ENCODE results near the gene CACNA2D2.

The CACNA2D2 gene

DNA sequence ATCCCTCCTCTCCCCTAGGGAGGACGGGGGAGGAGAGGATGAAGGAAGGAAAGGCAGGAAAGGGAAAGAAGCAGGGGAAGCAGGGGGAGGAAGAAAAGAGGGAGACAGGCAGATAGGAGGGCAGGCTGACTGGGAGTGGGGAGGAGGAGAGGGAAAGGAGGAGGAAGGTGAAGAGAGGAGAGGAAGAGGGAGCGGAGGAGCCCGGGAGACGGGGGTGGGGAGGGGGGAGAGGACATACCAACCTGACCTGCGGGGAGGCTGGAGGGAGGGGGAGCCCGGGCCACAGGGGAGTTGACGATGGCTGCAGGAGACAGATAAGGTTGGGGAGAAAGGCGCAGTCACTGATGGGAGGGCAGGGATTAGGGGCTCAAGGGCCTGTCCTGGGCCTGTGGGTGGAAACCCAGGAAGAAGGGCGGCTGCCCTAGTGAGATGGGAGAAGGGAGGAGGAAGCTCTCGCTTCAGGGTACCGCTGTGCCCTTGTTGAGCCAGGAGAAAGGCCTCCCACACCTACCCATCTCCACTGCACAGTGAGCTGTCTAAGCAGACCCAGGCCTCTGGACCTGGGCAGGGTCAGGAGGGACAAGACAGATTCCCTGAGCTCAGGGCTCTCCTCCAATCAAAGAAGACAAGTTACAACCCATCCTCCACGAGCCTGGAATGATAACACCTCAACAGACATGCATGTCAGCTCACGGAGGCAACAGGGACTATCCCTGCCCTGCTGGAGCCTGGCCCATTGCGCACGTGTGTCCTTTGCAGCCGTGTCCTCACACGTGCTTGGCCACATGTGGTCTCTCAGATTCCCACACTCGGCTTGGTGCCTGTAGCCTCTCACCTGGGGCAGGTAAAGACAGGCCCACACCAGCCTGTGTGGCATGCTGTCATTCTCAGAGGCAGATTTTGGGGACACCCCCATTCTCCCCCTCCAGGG lies 36.2 kb upstream of the CACNA2D2 start:
- Histone ChIP-seq H3K27ac (ENCODE audit: low read depth, low read length) (no peak overlapping the region), H3K4me3 (ENCODE audit: low read depth in 1 of 5, low read length in 5 of 5) (no peak overlapping the region), H3K36me3 (ENCODE audit: control insufficient read depth in 5 of 5, insufficient read depth in 5 of 5, low read length in 5 of 5) (no peaks in the 10 kb centered on the region), H3K9ac (ENCODE audit: low read length in 5 of 5) (no peak overlapping the region), H3K9me3 (ENCODE audit: control insufficient read depth in 5 of 5, low read length in 5 of 5) (no peaks in the 10 kb centered on the region), H3K4me1 (ENCODE audit: control insufficient read depth in 5 of 5, insufficient read depth in 5 of 5, low read length in 5 of 5) (no peaks in the 10 kb centered on the region), H3K27me3 (ENCODE audit: control insufficient read depth in 5 of 5, insufficient read depth in 4 of 5, low read length in 5 of 5) (peaks cover 5 to 15% (median 9%) of the 10 kb centered on the region in 5 donors)

DNA sequence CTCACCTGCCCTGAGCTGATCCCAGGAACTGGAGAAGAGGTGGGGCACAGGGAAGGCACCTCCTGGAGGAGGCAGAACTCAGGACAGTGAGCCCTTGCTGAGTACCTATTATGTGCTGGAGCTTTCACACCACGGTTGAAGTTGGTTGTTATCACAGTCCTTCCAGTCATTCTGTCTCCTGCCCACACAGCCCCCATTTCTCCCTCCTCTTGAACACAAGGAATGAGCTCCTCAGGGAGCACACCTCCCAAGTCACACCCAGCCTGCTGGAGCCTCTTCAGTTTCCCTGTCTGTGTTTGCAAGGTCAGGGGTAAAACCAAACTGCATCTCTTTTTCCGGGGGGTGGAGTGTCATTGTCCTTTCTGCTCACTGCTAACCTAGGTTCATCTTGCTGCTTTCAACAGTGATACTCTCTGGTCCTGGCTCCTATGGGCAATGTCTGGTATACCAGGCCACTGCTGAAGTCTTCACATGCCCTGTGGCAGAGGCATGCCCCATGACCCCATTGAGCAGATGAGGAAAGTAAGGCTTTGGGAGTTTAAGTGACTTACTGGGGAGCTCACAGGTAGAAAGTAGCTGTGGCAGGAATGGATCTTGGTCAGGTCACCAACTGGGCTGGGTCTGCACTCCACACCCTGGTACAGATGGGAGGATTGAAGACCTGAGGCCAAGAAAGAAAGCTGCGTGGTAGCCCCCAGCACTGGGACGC lies 34.1 kb upstream of the CACNA2D2 start:
- Histone ChIP-seq H3K27ac (ENCODE audit: low read depth, low read length) (no peak overlapping the region), H3K9ac (ENCODE audit: low read length in 5 of 5) (no peak overlapping the region), H3K27me3 (ENCODE audit: control insufficient read depth in 5 of 5, insufficient read depth in 4 of 5, low read length in 5 of 5) (peaks cover 6 to 15% (median 9%) of the 10 kb centered on the region in 5 donors), H3K4me1 (ENCODE audit: control insufficient read depth in 5 of 5, insufficient read depth in 5 of 5, low read length in 5 of 5) (no peaks in the 10 kb centered on the region), H3K36me3 (ENCODE audit: control insufficient read depth in 5 of 5, insufficient read depth in 5 of 5, low read length in 5 of 5) (no peaks in the 10 kb centered on the region), H3K4me3 (ENCODE audit: low read depth in 1 of 5, low read length in 5 of 5) (no peak overlapping the region), H3K9me3 (ENCODE audit: control insufficient read depth in 5 of 5, low read length in 5 of 5) (no peaks in the 10 kb centered on the region)

- Histone ChIP-seq H3K4me3 (ENCODE audit: low read depth in 1 of 5, low read length in 5 of 5) (no peak overlapping the region), H3K36me3 (ENCODE audit: control insufficient read depth in 5 of 5, insufficient read depth in 5 of 5, low read length in 5 of 5) (no peaks in the 10 kb centered on the region), H3K4me1 (ENCODE audit: control insufficient read depth in 5 of 5, insufficient read depth in 5 of 5, low read length in 5 of 5) (no peaks in the 10 kb centered on the region), H3K27ac (ENCODE audit: low read depth, low read length) (no peak overlapping the region), H3K27me3 (ENCODE audit: control insufficient read depth in 5 of 5, insufficient read depth in 4 of 5, low read length in 5 of 5) (peaks cover 6 to 15% (median 9%) of the 10 kb centered on the region in 5 donors), H3K9me3 (ENCODE audit: control insufficient read depth in 5 of 5, low read length in 5 of 5) (no peaks in the 10 kb centered on the region), H3K9ac (ENCODE audit: low read length in 5 of 5) (no peak overlapping the region)
Measured at GRCh38 chr3:50536471-50537180, 33.2 kb upstream of the CACNA2D2 start.

GRCh38 chr3:50534681-50535330 lies 31.4 kb upstream of the CACNA2D2 start:
- H3K27ac ChIP-seq (ENCODE audit: low read depth, low read length): no peak overlapping the region
- H3K9me3 ChIP-seq (ENCODE audit: control insufficient read depth in 5 of 5, low read length in 5 of 5): no peaks in the 10 kb centered on the region
- H3K27me3 ChIP-seq (ENCODE audit: control insufficient read depth in 5 of 5, insufficient read depth in 4 of 5, low read length in 5 of 5): peaks cover 7 to 23% (median 10%) of the 10 kb centered on the region in 5 donors
- H3K4me1 ChIP-seq (ENCODE audit: control insufficient read depth in 5 of 5, insufficient read depth in 5 of 5, low read length in 5 of 5): no peaks in the 10 kb centered on the region
- no peak overlapping the region for H3K4me3 ChIP-seq (ENCODE audit: low read depth in 1 of 5, low read length in 5 of 5)
- no peak overlapping the region for H3K9ac ChIP-seq (ENCODE audit: low read length in 5 of 5)
- H3K36me3 ChIP-seq (ENCODE audit: control insufficient read depth in 5 of 5, insufficient read depth in 5 of 5, low read length in 5 of 5): no peaks in the 10 kb centered on the region

GRCh38 chr3:50533807-50534461 lies 30.5 kb upstream of the CACNA2D2 start:
- Histone ChIP-seq H3K9me3 (ENCODE audit: control insufficient read depth in 5 of 5, low read length in 5 of 5) (no peaks in the 10 kb centered on the region), H3K4me1 (ENCODE audit: control insufficient read depth in 5 of 5, insufficient read depth in 5 of 5, low read length in 5 of 5) (no peaks in the 10 kb centered on the region), H3K4me3 (ENCODE audit: low read depth in 1 of 5, low read length in 5 of 5) (no peak overlapping the region), H3K36me3 (ENCODE audit: control insufficient read depth in 5 of 5, insufficient read depth in 5 of 5, low read length in 5 of 5) (no peaks in the 10 kb centered on the region), H3K27me3 (ENCODE audit: control insufficient read depth in 5 of 5, insufficient read depth in 4 of 5, low read length in 5 of 5) (peaks cover 12 to 29% (median 14%) of the 10 kb centered on the region in 5 donors), H3K9ac (ENCODE audit: low read length in 5 of 5) (no peak overlapping the region), H3K27ac (ENCODE audit: low read depth, low read length) (no peak overlapping the region)

DNA sequence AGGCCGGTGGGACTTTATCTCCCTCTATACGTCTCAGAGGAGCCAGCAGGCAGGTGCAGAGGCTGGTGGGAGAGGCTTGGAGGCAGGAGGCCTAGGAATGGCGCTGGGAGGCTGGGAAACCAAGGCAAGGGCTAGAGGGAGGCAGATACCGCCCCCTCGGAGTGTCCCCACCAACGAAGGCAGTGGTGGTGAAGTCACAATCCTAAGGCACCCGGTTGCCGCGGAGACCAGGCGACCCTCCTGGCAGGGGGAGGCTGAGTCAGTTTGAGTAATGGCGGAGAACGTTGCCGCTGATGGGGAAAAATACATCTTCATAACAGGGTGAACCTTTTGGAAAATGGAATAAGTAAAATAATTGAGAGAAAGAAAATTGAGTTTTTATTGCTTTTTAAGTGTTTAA lies 29.9 kb upstream of the CACNA2D2 start:
- no peaks in the 10 kb centered on the region for H3K4me1 ChIP-seq (ENCODE audit: control insufficient read depth in 5 of 5, insufficient read depth in 5 of 5, low read length in 5 of 5)
- no peak overlapping the region for H3K27ac ChIP-seq (ENCODE audit: low read depth, low read length)
- no peak overlapping the region for H3K4me3 ChIP-seq (ENCODE audit: low read depth in 1 of 5, low read length in 5 of 5)
- no peak overlapping the region for H3K9ac ChIP-seq (ENCODE audit: low read length in 5 of 5)
- no peaks in the 10 kb centered on the region for H3K36me3 ChIP-seq (ENCODE audit: control insufficient read depth in 5 of 5, insufficient read depth in 5 of 5, low read length in 5 of 5)
- H3K27me3 ChIP-seq (ENCODE audit: control insufficient read depth in 5 of 5, insufficient read depth in 4 of 5, low read length in 5 of 5): peaks cover 12 to 33% (median 14%) of the 10 kb centered on the region in 5 donors
- no peaks in the 10 kb centered on the region for H3K9me3 ChIP-seq (ENCODE audit: control insufficient read depth in 5 of 5, low read length in 5 of 5)

GRCh38 chr3:50532062-50532705 lies 28.8 kb upstream of the CACNA2D2 start:
- Histone ChIP-seq H3K4me1 (ENCODE audit: control insufficient read depth in 5 of 5, insufficient read depth in 5 of 5, low read length in 5 of 5) (no peaks in the 10 kb centered on the region), H3K27me3 (ENCODE audit: control insufficient read depth in 5 of 5, insufficient read depth in 4 of 5, low read length in 5 of 5) (peaks cover 6 to 27% (median 14%) of the 10 kb centered on the region in 5 donors)

DNA sequence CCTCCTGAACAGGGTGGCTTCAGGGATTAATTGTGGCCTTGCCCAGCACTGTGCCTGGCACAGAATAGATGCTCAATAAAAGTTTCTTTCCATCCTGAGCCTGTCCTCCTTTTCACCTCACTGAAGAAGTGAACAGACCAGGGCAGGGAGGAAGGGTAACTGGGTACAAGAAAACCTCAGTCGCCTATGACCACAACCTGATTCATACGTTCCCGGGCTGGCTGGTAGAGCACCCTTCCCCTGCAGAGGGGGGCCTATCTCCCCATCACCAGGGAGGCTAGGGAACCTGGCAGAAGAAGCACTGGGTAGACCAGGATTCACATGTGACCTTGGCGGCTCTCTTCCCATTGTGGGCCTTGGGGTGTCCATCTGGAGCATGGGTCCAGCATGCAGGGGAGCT lies 27.8 kb upstream of the CACNA2D2 start:
- H3K9me3 ChIP-seq (ENCODE audit: control insufficient read depth in 5 of 5, low read length in 5 of 5): no peaks in the 10 kb centered on the region
- no peak overlapping the region for H3K9ac ChIP-seq (ENCODE audit: low read length in 5 of 5)
- H3K27ac ChIP-seq (ENCODE audit: low read depth, low read length): no peak overlapping the region
- H3K4me1 ChIP-seq (ENCODE audit: control insufficient read depth in 5 of 5, insufficient read depth in 5 of 5, low read length in 5 of 5): no peaks in the 10 kb centered on the region
- H3K27me3 ChIP-seq (ENCODE audit: control insufficient read depth in 5 of 5, insufficient read depth in 4 of 5, low read length in 5 of 5): peaks cover 6 to 24% (median 13%) of the 10 kb centered on the region in 5 donors
- no peak overlapping the region for H3K4me3 ChIP-seq (ENCODE audit: low read depth in 1 of 5, low read length in 5 of 5)
- H3K36me3 ChIP-seq (ENCODE audit: control insufficient read depth in 5 of 5, insufficient read depth in 5 of 5, low read length in 5 of 5): no peaks in the 10 kb centered on the region

More at GRCh38 chr3:50532062-50532705, 28.8 kb upstream of the CACNA2D2 start:
- no peaks in the 10 kb centered on the region for H3K36me3 ChIP-seq (ENCODE audit: control insufficient read depth in 5 of 5, insufficient read depth in 5 of 5, low read length in 5 of 5)
- no peaks in the 10 kb centered on the region for H3K9me3 ChIP-seq (ENCODE audit: control insufficient read depth in 5 of 5, low read length in 5 of 5)
- H3K27ac ChIP-seq (ENCODE audit: low read depth, low read length): no peak overlapping the region
- H3K9ac ChIP-seq (ENCODE audit: low read length in 5 of 5): no peak overlapping the region
- H3K4me3 ChIP-seq (ENCODE audit: low read depth in 1 of 5, low read length in 5 of 5): no peak overlapping the region
